Liver (tissue), 9 donors: ENCODE data around the gene EVX1. TPM values are rescaled to one million over a fixed set of nuclear protein-coding genes. Genes with fewer than 3 reads are reported as not detected.
A peak's percentile ranks its signal among the peaks of the same experiment; 100 is the strongest.

ENCODE experiments used
- DNase-seq: peaks from one replicate; pipeline ENCODE4 v3.0.0-alpha.2; 2017; ENCODE audit warnings: low spot score
- H3K27ac ChIP-seq, 2 donors: one replicate each; pipeline ENCODE4 v1.7.0; 2013; ENCODE audit warnings: inconsistent platforms in 2 of 2, low read length in 2 of 2, control low read depth in 1 of 2, low read depth in 1 of 2, mild to moderate bottlenecking in 1 of 2
- H3K27me3 ChIP-seq, 4 donors: one replicate each; pipeline versions ENCODE4 v1.6.1 to v1.7.0; 2013; ENCODE audit warnings: low read length in 3 of 4, inconsistent platforms in 1 of 4, mild to moderate bottlenecking in 1 of 4, moderate library complexity in 1 of 4; ENCODE audit not compliant: control insufficient read depth in 4 of 4, insufficient read depth in 4 of 4
- H3K36me3 ChIP-seq, 4 donors: one replicate each; pipeline versions ENCODE4 v1.6.1 to v1.7.0; 2013; ENCODE audit warnings: low read length in 3 of 4, mild to moderate bottlenecking in 3 of 4, low read depth in 1 of 4, moderate library complexity in 1 of 4; ENCODE audit not compliant: control insufficient read depth in 4 of 4, insufficient read depth in 3 of 4
- H3K4me1 ChIP-seq, 4 donors: one replicate each; pipeline versions ENCODE4 v1.6.1 to v1.7.0; 2013; ENCODE audit warnings: low read length in 3 of 4, mild to moderate bottlenecking in 3 of 4, moderate library complexity in 1 of 4; ENCODE audit not compliant: control insufficient read depth in 4 of 4, insufficient read depth in 4 of 4
- H3K4me3 ChIP-seq, 3 donors: one replicate each; pipeline versions ENCODE4 v1.6.1 to v1.7.0; 2013; ENCODE audit warnings: low read length in 3 of 3, control low read depth in 1 of 3, low read depth in 1 of 3, mild to moderate bottlenecking in 1 of 3
- H3K9ac ChIP-seq, 2 donors: one replicate each; pipeline ENCODE4 v1.7.0; 2013; ENCODE audit warnings: low read length in 2 of 2, mild to moderate bottlenecking in 2 of 2, moderate library complexity in 2 of 2, control low read depth in 1 of 2, low read depth in 1 of 2
- H3K9me3 ChIP-seq, 4 donors: one replicate each; pipeline versions ENCODE4 v1.6.1 to v1.7.0; 2013; ENCODE audit warnings: low read length in 3 of 4; ENCODE audit not compliant: control insufficient read depth in 4 of 4
- EGR1 ChIP-seq, 2 donors: IDR thresholded peaks; 2 replicates each; pipeline ENCODE4 v1.6.1; 2016 to 2018; ENCODE audit warnings: antibody characterized with exemption in 2 of 2, low read depth in 2 of 2
- FOXA1 ChIP-seq: IDR thresholded peaks from 2 replicates; pipeline ENCODE4 v1.6.1; 2016; ENCODE audit warnings: antibody characterized with exemption
- FOXA2 ChIP-seq: IDR thresholded peaks from 2 replicates; pipeline ENCODE4 v1.6.1; 2016; ENCODE audit warnings: antibody characterized with exemption
- GABPA ChIP-seq, 2 donors: IDR thresholded peaks in 1 of 2; conservative IDR thresholded peaks in 1 of 2; 2 replicates each; pipeline ENCODE4 v1.6.1; 2016; ENCODE audit warnings: antibody characterized with exemption in 2 of 2, mild to moderate bottlenecking in 1 of 2, moderate library complexity in 1 of 2
- JUND ChIP-seq, 2 donors: IDR thresholded peaks; 2 replicates each; pipeline ENCODE4 v1.6.1; 2016; ENCODE audit warnings: antibody characterized with exemption in 2 of 2
- NR2F2 ChIP-seq: IDR thresholded peaks from 2 replicates; pipeline ENCODE4 v1.6.1; 2016; ENCODE audit warnings: antibody characterized with exemption
- RAD21 ChIP-seq, 2 donors: IDR thresholded peaks; 2 replicates each; pipeline ENCODE4 v1.6.1; 2016; ENCODE audit warnings: antibody characterized with exemption in 2 of 2, mild to moderate bottlenecking in 2 of 2
- SP1 ChIP-seq: IDR thresholded peaks from 2 replicates; pipeline ENCODE4 v1.6.1; 2018; ENCODE audit warnings: antibody characterized with exemption, mild to moderate bottlenecking
- TAF1 ChIP-seq: conservative IDR thresholded peaks from 2 replicates; pipeline ENCODE4 v1.6.1; 2016; ENCODE audit warnings: antibody characterized with exemption, mild to moderate bottlenecking
- YY1 ChIP-seq: IDR thresholded peaks from 2 replicates; pipeline ENCODE4 v1.6.1; 2016; ENCODE audit warnings: antibody characterized with exemption, mild to moderate bottlenecking
- WGBS: extraction: QIAGEN DNeasy Blood & Tissue Kit; methylation state at CpG from one replicate; pipeline ENCODE4 v1.1.7; 2013; 5-methylcytosine and 5-hydroxymethylcytosine counted together
- polyA plus RNA-seq, 2 donors: library from polyadenylated mRNA; stranded (reverse) in 1 of 2; unstranded in 1 of 2; fragments of 200-250 nt in 1 of 2; fragments of >200 nt in 1 of 2; fragmentation: Nextera tagmentation in 1 of 2; extraction: Ambion mirVana in 1 of 2; gene quantifications; one replicate each; pipeline versions ENCODE4 v1.2.1 to v1.2.3, GENCODE V29; 2013 to 2015
- total RNA-seq, 2 donors: library from RNA; depleted of rRNA; stranded (reverse); fragments of >200 nt; gene quantifications; one replicate each; pipeline ENCODE4 v1.2.3, GENCODE V29; 2014
- TF ChIP-seq, protein P1 (sequence below): IDR thresholded peaks from 2 replicates; pipeline ENCODE4 v1.6.1; 2016; ENCODE audit warnings: antibody characterized with exemption
- TF ChIP-seq, protein P2 (sequence below): IDR thresholded peaks from 2 replicates; pipeline ENCODE4 v1.6.1; 2016; ENCODE audit warnings: antibody characterized with exemption, mild to moderate bottlenecking
- TF ChIP-seq, protein P3 (sequence below): fragments of 150-350 bp; IDR thresholded peaks from 2 replicates; pipeline ENCODE4 v1.5.1; 2017; ENCODE audit warnings: improper control_type of control experiment, low read depth, low read length; ENCODE audit not compliant: missing input control
- TF ChIP-seq, protein P4 (sequence below): IDR thresholded peaks from 2 replicates; pipeline ENCODE4 v1.6.1; 2016; ENCODE audit warnings: antibody characterized with exemption
- TF ChIP-seq, protein P5 (sequence below): IDR thresholded peaks from 2 replicates; pipeline ENCODE4 v1.6.1; 2016; ENCODE audit warnings: antibody characterized with exemption
- donor health status: healthy.
- donor health status: healthy.
- donor health status: healthy.
- donor health status: healthy.
- donor health status: healthy.

EVX1 gene
- total and polyA plus RNA-seq, 4 donors = not detected

DNA sequence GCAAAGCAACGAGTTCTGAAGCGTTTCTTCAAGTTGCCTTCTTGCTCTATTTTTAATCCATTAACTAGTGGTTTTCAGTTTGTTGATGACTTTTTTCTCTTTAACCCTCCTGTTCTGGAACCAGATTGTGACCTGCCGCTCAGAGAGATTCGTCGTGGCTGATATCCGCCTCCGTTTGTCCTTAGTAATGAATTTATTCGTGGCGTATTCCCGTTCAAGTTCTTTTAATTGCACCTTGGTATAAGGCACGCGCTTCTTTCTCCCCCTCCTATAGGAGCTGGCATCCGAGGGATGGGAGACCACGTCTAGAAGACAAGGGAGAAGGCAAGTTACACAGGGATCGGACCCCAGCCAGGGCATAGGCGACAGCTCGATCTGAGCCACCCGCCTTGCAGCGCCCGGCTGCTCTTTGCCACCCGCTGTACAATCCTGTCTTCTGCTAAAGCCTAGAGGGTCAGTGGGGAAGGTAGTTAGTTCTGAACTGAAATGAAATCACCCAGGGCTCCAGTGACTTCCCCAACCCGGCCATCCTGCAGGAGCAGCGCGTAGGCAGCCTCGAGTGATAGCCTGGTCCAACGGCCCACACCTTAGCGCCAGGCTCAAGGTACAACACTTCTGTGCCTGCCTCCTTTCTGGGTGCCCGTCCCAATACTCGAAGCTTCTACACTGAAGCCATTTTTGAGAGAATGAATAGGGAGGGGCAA, 44.3 kb upstream of the EVX1 start (continued):
- TF ChIP-seq YY1 = no peak
- no peak for TF ChIP-seq GABPA (IDR thresholded peaks at IDR 0.05 in 1 of 2, conservative IDR thresholded peaks at IDR 0.05 in 1 of 2)
- TF ChIP-seq JUND (IDR thresholded peaks at IDR 0.05) = no peak
- TF ChIP-seq, protein P1, sequence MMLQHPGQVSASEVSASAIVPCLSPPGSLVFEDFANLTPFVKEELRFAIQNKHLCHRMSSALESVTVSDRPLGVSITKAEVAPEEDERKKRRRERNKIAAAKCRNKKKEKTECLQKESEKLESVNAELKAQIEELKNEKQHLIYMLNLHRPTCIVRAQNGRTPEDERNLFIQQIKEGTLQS = no peak
- no peak for TF ChIP-seq FOXA1

DNA sequence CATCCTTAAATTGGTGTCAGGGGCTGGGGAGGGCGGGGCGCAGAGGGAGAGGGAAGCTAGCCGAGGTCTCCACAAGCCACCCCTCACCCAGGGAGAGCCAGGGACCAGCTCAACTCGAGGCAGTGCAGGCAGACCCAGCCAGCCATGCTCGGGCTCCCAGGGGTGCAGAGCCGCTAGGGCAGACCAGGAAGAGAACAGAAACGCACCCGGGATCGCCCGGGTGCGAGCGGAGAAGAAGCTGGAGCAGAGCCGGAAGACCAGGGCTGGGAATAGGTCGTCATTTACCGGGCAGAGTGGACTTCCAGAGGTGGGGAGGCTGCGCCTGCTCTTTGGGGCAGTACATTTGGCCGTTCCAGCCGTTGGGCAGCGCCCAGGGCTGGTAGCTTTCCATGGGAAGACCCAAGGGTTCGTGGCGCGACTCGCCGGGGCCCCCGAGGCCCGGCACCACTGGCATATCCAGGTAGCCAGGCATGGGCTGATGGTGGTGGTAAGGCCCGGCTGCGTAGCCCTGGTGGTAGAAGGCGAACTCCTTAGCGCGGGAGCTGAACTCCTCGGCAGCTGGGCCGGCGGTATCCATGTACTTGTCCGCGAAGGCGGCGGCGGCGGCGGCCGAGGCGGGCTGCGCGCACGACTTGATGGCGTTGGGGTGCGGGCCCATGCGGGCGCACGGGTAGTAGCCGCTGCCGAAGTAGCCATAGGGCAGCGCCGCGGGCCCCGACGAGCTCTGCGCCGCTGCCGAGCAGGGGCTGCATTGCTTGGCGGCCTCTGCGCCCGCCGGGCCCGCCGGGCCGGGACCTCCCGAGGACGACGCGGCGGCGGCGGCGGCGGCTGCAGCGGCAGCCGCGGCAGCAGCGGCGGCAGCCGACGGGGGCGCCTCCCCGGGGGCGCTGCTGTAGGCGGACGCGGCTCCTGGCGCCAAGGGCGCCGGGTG, 43.5 kb upstream of the EVX1 start:
- H3K4me3 ChIP-seq = peak overlapping the region in 1 of 3 donors; percentile 46

More for the DNA sequence above, 43.5 kb upstream of the EVX1 start:
- 4% methylated on average over 93 of the region's 93 CpGs for WGBS
- Histone ChIP-seq H3K27ac (no peak overlapping the region), H3K9ac (no peak overlapping the region), H3K4me1 (peaks cover 18 to 34% (median 24%) of the 10 kb centered on the region in 4 donors), H3K27me3 (peaks cover 7 to 55% (median 28%) of the 10 kb centered on the region in 4 donors), H3K9me3 (peaks cover 0 to 4% (median 0%) of the 10 kb centered on the region in 4 donors), H3K36me3 (no peaks in the 10 kb centered on the region)
- no peak for DNase-seq
- TF ChIP-seq, protein P2, sequence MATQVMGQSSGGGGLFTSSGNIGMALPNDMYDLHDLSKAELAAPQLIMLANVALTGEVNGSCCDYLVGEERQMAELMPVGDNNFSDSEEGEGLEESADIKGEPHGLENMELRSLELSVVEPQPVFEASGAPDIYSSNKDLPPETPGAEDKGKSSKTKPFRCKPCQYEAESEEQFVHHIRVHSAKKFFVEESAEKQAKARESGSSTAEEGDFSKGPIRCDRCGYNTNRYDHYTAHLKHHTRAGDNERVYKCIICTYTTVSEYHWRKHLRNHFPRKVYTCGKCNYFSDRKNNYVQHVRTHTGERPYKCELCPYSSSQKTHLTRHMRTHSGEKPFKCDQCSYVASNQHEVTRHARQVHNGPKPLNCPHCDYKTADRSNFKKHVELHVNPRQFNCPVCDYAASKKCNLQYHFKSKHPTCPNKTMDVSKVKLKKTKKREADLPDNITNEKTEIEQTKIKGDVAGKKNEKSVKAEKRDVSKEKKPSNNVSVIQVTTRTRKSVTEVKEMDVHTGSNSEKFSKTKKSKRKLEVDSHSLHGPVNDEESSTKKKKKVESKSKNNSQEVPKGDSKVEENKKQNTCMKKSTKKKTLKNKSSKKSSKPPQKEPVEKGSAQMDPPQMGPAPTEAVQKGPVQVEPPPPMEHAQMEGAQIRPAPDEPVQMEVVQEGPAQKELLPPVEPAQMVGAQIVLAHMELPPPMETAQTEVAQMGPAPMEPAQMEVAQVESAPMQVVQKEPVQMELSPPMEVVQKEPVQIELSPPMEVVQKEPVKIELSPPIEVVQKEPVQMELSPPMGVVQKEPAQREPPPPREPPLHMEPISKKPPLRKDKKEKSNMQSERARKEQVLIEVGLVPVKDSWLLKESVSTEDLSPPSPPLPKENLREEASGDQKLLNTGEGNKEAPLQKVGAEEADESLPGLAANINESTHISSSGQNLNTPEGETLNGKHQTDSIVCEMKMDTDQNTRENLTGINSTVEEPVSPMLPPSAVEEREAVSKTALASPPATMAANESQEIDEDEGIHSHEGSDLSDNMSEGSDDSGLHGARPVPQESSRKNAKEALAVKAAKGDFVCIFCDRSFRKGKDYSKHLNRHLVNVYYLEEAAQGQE = no peak
- TF ChIP-seq SP1 (no peak), FOXA2 (no peak), RAD21 (IDR thresholded peaks at IDR 0.05) (no peak), NR2F2 (no peak), EGR1 (IDR thresholded peaks at IDR 0.05; ENCODE audit: low read depth in 2 of 2) (no peak), FOXA1 (no peak), JUND (IDR thresholded peaks at IDR 0.05) (no peak), TAF1 (no peak)
- TF ChIP-seq, protein P3, sequence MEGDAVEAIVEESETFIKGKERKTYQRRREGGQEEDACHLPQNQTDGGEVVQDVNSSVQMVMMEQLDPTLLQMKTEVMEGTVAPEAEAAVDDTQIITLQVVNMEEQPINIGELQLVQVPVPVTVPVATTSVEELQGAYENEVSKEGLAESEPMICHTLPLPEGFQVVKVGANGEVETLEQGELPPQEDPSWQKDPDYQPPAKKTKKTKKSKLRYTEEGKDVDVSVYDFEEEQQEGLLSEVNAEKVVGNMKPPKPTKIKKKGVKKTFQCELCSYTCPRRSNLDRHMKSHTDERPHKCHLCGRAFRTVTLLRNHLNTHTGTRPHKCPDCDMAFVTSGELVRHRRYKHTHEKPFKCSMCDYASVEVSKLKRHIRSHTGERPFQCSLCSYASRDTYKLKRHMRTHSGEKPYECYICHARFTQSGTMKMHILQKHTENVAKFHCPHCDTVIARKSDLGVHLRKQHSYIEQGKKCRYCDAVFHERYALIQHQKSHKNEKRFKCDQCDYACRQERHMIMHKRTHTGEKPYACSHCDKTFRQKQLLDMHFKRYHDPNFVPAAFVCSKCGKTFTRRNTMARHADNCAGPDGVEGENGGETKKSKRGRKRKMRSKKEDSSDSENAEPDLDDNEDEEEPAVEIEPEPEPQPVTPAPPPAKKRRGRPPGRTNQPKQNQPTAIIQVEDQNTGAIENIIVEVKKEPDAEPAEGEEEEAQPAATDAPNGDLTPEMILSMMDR = no peak
- TF ChIP-seq, protein P4, sequence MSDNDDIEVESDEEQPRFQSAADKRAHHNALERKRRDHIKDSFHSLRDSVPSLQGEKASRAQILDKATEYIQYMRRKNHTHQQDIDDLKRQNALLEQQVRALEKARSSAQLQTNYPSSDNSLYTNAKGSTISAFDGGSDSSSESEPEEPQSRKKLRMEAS = no peak
- TF ChIP-seq, protein P5, sequence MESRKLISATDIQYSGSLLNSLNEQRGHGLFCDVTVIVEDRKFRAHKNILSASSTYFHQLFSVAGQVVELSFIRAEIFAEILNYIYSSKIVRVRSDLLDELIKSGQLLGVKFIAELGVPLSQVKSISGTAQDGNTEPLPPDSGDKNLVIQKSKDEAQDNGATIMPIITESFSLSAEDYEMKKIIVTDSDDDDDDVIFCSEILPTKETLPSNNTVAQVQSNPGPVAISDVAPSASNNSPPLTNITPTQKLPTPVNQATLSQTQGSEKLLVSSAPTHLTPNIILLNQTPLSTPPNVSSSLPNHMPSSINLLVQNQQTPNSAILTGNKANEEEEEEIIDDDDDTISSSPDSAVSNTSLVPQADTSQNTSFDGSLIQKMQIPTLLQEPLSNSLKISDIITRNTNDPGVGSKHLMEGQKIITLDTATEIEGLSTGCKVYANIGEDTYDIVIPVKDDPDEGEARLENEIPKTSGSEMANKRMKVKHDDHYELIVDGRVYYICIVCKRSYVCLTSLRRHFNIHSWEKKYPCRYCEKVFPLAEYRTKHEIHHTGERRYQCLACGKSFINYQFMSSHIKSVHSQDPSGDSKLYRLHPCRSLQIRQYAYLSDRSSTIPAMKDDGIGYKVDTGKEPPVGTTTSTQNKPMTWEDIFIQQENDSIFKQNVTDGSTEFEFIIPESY = no peak
- TF ChIP-seq, protein P1 = no peak
